Measurements from ENCODE around the gene MGAT4B.

MGAT4B gene

DNA sequence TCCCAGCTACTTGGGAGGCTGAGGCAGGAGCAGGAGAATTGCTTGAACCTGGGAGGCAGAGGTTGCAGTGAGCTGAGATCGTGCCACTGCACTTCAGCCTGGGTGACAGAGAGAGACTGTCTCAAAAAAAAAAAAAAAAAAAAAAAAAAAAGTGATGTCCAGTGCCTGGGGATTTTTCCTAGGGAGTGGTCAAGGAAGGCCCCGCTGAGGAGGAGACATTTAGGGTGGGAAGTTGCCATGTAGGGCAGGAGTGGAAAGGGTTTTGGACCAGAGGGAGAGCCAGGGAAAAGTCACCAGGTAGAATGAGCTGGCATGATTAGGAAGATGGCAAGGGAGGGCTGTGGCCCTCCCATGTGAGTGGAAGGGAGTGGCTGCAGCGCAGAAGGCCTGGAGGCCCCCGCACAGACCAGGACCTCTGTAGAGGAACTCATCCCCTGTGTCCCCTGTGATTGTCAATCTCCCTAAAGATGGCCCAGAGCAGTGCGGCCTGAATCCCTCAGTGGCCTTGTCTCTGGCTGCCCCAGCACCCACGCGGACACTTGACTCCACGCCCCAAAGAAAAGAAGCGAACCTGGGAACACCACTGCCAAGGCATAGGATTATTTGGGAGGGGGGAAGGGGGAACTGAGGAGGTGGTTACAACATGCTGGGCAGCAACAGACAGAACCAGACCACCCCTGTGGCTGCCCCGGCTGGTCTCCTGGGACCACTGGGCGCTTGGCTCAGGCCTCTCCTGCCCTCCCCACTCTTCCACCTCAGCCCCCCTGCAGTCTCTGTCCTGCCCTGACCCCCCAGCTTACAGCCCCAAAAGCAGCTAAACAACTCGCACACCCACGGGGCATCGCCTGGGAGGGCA, 11.5 kb upstream of the MGAT4B start:
- intact Hi-C loops (cut with DNase I; ENCODE audit: low total_unique reads) = loop anchor here (5.0 kb wide), 2 partner anchors 196 to 474 kb away; partner anchors contain the start of genes HNRNPH1 and MAPK9
- DNase-seq = no peak
- H3K27me3 ChIP-seq = no peaks in the 10 kb centered on the region
- peak overlapping the region; percentile 100 for H3K27ac ChIP-seq
- H3K36me3 ChIP-seq = peaks cover 10 to 12% (median 12%) of the 10 kb centered on the region in 3 donors
- TF ChIP-seq, protein P1, sequence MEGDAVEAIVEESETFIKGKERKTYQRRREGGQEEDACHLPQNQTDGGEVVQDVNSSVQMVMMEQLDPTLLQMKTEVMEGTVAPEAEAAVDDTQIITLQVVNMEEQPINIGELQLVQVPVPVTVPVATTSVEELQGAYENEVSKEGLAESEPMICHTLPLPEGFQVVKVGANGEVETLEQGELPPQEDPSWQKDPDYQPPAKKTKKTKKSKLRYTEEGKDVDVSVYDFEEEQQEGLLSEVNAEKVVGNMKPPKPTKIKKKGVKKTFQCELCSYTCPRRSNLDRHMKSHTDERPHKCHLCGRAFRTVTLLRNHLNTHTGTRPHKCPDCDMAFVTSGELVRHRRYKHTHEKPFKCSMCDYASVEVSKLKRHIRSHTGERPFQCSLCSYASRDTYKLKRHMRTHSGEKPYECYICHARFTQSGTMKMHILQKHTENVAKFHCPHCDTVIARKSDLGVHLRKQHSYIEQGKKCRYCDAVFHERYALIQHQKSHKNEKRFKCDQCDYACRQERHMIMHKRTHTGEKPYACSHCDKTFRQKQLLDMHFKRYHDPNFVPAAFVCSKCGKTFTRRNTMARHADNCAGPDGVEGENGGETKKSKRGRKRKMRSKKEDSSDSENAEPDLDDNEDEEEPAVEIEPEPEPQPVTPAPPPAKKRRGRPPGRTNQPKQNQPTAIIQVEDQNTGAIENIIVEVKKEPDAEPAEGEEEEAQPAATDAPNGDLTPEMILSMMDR (IDR thresholded peaks at IDR 0.05) = no peak
- peaks cover 14 to 56% (median 48%) of the 10 kb centered on the region in 4 donors for H3K4me1 ChIP-seq
- H3K9me3 ChIP-seq = no peaks in the 10 kb centered on the region
- H3K4me3 ChIP-seq = peak overlapping the region; percentile 99 to 100

GRCh38 chr5:179817470-179817840, 10.8 kb upstream of the MGAT4B start:
- Histone ChIP-seq H3K9me3 (no peaks in the 10 kb centered on the region), H3K27ac (peak overlapping the region; percentile 100), H3K36me3 (peaks cover 4 to 13% (median 6%) of the 10 kb centered on the region in 3 donors), H3K27me3 (no peaks in the 10 kb centered on the region), H3K4me1 (peaks cover 14 to 49% (median 42%) of the 10 kb centered on the region in 4 donors), H3K4me3 (peak overlapping the region; percentile 56 to 61)
- TF ChIP-seq, protein P1 (IDR thresholded peaks at IDR 0.05) = no peak
- no peak for DNase-seq
- intact Hi-C loops (cut with DNase I; ENCODE audit: low total_unique reads) = loop anchor here (5.0 kb wide), 2 partner anchors 195 to 475 kb away; partner anchors contain the start of genes HNRNPH1 and MAPK9

- H3K4me3 ChIP-seq = peak overlapping the region; percentile 56 to 61
- TF ChIP-seq, protein P1 (IDR thresholded peaks at IDR 0.05) = no peak
These were observed 10.3 kb upstream of the MGAT4B start for GRCh38 chr5:179816796-179817469.

GRCh38 chr5:179816401-179816795, 9.7 kb upstream of the MGAT4B start:
- TF ChIP-seq, protein P1 (IDR thresholded peaks at IDR 0.05) = no peak
- H3K27me3 ChIP-seq = no peaks in the 10 kb centered on the region
- DNase-seq = no peak
- peak overlapping the region; percentile 56 to 61 for H3K4me3 ChIP-seq
- no peaks in the 10 kb centered on the region for H3K9me3 ChIP-seq
- H3K27ac ChIP-seq = peak overlapping the region; percentile 100
- H3K36me3 ChIP-seq = peaks cover 0 to 18% (median 0%) of the 10 kb centered on the region in 3 donors
- peaks cover 14 to 42% (median 35%) of the 10 kb centered on the region in 4 donors for H3K4me1 ChIP-seq
- intact Hi-C loops (cut with DNase I; ENCODE audit: low total_unique reads) = loop anchor here (5.0 kb wide), 2 partner anchors 194 to 476 kb away; partner anchors contain the start of genes HNRNPH1 and MAPK9

More at GRCh38 chr5:179816796-179817469, 10.3 kb upstream of the MGAT4B start:
- H3K27ac ChIP-seq = peak overlapping the region; percentile 100
- H3K27me3 ChIP-seq = no peaks in the 10 kb centered on the region
- peaks cover 14 to 44% (median 37%) of the 10 kb centered on the region in 4 donors for H3K4me1 ChIP-seq
- H3K36me3 ChIP-seq = peaks cover 0 to 18% (median under 1%) of the 10 kb centered on the region in 3 donors
- no peak for DNase-seq
- intact Hi-C loops (cut with DNase I; ENCODE audit: low total_unique reads) = loop anchor here (5.0 kb wide), 2 partner anchors 195 to 475 kb away; partner anchors contain the start of genes HNRNPH1 and MAPK9
- no peaks in the 10 kb centered on the region for H3K9me3 ChIP-seq

- Histone ChIP-seq H3K9me3 (no peaks in the 10 kb centered on the region), H3K36me3 (peaks cover 0 to 13% (median 0%) of the 10 kb centered on the region in 3 donors), H3K4me1 (peaks cover 14 to 42% (median 35%) of the 10 kb centered on the region in 4 donors), H3K4me3 (no peak overlapping the region), H3K27ac (no peak overlapping the region), H3K27me3 (no peaks in the 10 kb centered on the region)
- intact Hi-C loops (cut with DNase I; ENCODE audit: low total_unique reads) = loop anchor here (5.0 kb wide), 2 partner anchors 193 to 477 kb away; partner anchors contain the start of genes HNRNPH1 and MAPK9
- TF ChIP-seq, protein P1 (IDR thresholded peaks at IDR 0.05) = no peak
- peak in 1 of 2 donors; percentile 64 for DNase-seq
These were observed 9.0 kb upstream of the MGAT4B start for GRCh38 chr5:179815491-179816249.
